ENCODE results near the gene ACTL9. TPM values are rescaled to one million over a fixed set of nuclear protein-coding genes. Genes with fewer than 3 reads are reported as not detected.
"Not testable (repeated sequence)": the region's sequence is repeated elsewhere in the genome, so short reads cannot be mapped to it uniquely, and the experiment has no call there.

ACTL9 gene
- polyA plus RNA-seq, 3 donors: not detected

DNA sequence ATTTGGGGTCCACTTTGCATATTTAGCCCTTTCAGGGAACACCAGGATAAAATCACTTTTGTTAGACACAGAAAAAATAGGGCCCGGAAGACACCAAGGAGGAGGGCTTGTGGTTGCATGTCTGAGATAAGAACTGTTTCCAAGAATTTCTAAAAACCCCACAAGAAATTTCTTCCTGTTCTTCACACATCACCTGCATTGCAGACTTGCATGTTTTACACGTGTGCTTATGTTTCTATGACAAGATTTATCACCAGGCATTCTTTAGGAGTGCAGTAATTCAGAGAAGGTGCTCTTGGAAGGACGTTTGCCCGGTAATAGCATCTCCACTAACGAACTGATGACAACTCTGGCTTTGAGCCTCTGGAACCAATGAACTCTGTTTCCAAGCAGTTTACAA lies 7.1 kb upstream of the ACTL9 start:
- Mint-ChIP-seq H3K9me3 (peaks cover 0 to 5% (median 2%) of the 10 kb centered on the region in 7 donors), H3K27me3 (ENCODE audit: low read depth in 3 of 3) (peaks cover 16 to 30% (median 26%) of the 10 kb centered on the region in 3 donors), H3K36me3 (no peaks in the 10 kb centered on the region), H3K4me3 (no peak overlapping the region), H3K27ac (no peak overlapping the region), H3K4me1 (peaks cover 25% of the 10 kb centered on the region)
- no peak overlapping the region for H3K27ac ChIP-seq (ENCODE audit: low read depth in 1 of 2, low read length in 2 of 2)
- H3K4me3 ChIP-seq (replicated peaks in 1 of 3; ENCODE audit: low read depth in 2 of 3, low read length in 3 of 3): no peak overlapping the region
- WGBS (ENCODE audit: insufficient coverage): 0% methylated on average over 4 of the region's 5 CpGs
- no peak overlapping the region for H3K4me2 ChIP-seq (replicated peaks; ENCODE audit: extremely low read depth, low read length, poor library complexity, severe bottlenecking)
- H3K9me3 ChIP-seq (replicated peaks in 1 of 2; ENCODE audit: control insufficient read depth in 1 of 2, insufficient read depth in 1 of 2, low read length in 2 of 2): no peaks in the 10 kb centered on the region
- no peak overlapping the region for H2AFZ ChIP-seq (ENCODE audit: insufficient read depth, low read depth, low read length, poor library complexity, severe bottlenecking)
- no peaks in the 10 kb centered on the region for H3K36me3 ChIP-seq (replicated peaks in 1 of 2; ENCODE audit: control insufficient read depth in 1 of 2, insufficient read depth in 2 of 2, low read length in 2 of 2)
- H3K79me2 ChIP-seq (ENCODE audit: insufficient read depth, low read length): no peaks in the 10 kb centered on the region
- no peak for DNase-seq
- peaks cover 15 to 24% of the 10 kb centered on the region in 2 donors for H3K4me1 ChIP-seq (ENCODE audit: control insufficient read depth in 1 of 2, insufficient read depth in 2 of 2, low read length in 2 of 2)
- intact Hi-C loops (cut with micrococcal nuclease): no loop called here
- H3K27me3 ChIP-seq (ENCODE audit: control insufficient read depth in 2 of 2, insufficient read depth in 2 of 2, low read length in 2 of 2): peaks cover 0 to 2% of the 10 kb centered on the region in 2 donors
- no peak overlapping the region for H3K9ac ChIP-seq (ENCODE audit: insufficient read depth, low read length, poor library complexity, severe bottlenecking)
- H4K20me1 ChIP-seq (ENCODE audit: insufficient read depth, low read length): no peaks in the 10 kb centered on the region
- TF ChIP-seq, protein P1, sequence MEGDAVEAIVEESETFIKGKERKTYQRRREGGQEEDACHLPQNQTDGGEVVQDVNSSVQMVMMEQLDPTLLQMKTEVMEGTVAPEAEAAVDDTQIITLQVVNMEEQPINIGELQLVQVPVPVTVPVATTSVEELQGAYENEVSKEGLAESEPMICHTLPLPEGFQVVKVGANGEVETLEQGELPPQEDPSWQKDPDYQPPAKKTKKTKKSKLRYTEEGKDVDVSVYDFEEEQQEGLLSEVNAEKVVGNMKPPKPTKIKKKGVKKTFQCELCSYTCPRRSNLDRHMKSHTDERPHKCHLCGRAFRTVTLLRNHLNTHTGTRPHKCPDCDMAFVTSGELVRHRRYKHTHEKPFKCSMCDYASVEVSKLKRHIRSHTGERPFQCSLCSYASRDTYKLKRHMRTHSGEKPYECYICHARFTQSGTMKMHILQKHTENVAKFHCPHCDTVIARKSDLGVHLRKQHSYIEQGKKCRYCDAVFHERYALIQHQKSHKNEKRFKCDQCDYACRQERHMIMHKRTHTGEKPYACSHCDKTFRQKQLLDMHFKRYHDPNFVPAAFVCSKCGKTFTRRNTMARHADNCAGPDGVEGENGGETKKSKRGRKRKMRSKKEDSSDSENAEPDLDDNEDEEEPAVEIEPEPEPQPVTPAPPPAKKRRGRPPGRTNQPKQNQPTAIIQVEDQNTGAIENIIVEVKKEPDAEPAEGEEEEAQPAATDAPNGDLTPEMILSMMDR (IDR thresholded peaks at IDR 0.05): no peak

GRCh38 chr19:8705304-8705703 lies 6.7 kb upstream of the ACTL9 start:
- DNase-seq; H3K27ac Mint-ChIP-seq; H3K27me3 ChIP-seq (ENCODE audit: control insufficient read depth in 2 of 2, insufficient read depth in 2 of 2, low read length in 2 of 2); H3K4me3 ChIP-seq (replicated peaks in 1 of 3; ENCODE audit: low read depth in 2 of 3, low read length in 3 of 3); H3K27ac ChIP-seq (ENCODE audit: low read depth in 1 of 2, low read length in 2 of 2); H3K79me2 ChIP-seq (ENCODE audit: insufficient read depth, low read length); H2AFZ ChIP-seq (ENCODE audit: insufficient read depth, low read depth, low read length, poor library complexity, severe bottlenecking); H3K36me3 Mint-ChIP-seq; H3K9me3 Mint-ChIP-seq; H4K20me1 ChIP-seq (ENCODE audit: insufficient read depth, low read length); H3K4me2 ChIP-seq (replicated peaks; ENCODE audit: extremely low read depth, low read length, poor library complexity, severe bottlenecking); H3K4me3 Mint-ChIP-seq; intact Hi-C loops (cut with micrococcal nuclease); H3K36me3 ChIP-seq (replicated peaks in 1 of 2; ENCODE audit: control insufficient read depth in 1 of 2, insufficient read depth in 2 of 2, low read length in 2 of 2); H3K9ac ChIP-seq (ENCODE audit: insufficient read depth, low read length, poor library complexity, severe bottlenecking); H3K9me3 ChIP-seq (replicated peaks in 1 of 2; ENCODE audit: control insufficient read depth in 1 of 2, insufficient read depth in 1 of 2, low read length in 2 of 2): not testable (repeated sequence)
- H3K4me1 Mint-ChIP-seq: peaks cover 26% of the 10 kb centered on the region
- WGBS (ENCODE audit: insufficient coverage): no CpG with 5 or more reads among the region's 3 CpGs
- H3K4me1 ChIP-seq (ENCODE audit: control insufficient read depth in 1 of 2, insufficient read depth in 2 of 2, low read length in 2 of 2): peaks cover 15 to 26% of the 10 kb centered on the region in 2 donors
- H3K27me3 Mint-ChIP-seq (ENCODE audit: low read depth in 3 of 3): peaks cover 16 to 33% (median 26%) of the 10 kb centered on the region in 3 donors

All from CD14-positive monocyte (primary cell).